Measurements from ENCODE around the gene RAX2.

The RAX2 gene

DNA sequence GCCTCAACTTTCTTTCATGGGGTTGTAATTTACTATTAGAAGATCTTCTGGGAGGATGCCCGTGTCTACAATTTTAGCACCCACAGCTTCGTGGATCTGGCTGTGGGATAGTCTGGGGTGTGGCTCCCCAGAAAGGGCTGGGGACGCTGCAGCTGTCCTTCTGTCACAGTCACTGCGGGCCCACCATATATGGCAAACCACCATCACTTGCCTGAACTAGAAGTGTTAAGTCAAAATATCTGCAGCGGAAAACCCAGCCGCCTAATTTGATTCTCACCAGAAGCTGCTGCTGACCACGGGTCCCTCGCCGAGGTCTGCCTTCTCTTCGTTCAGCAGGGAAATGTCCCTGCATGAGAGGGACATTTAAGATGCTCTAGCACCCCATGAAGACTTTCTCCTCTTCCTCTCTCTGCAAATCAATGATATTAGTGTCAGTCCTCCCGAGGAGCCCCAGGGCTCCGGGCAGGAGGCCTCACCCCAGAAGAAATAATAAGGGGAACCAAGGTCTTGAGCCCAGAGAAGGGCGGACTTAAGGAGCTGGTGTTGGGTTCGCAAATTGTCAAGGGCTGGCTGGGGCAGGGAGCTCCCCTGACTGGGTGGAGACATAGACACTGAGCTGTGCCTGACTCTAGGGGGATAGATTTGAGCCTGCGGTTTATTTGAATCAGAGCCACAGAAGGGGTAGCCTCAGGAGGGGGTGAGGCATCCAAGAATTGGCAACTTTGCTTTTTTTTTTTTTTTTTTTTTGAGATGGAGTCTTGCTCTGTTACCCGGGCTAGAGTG is 17.2 kb upstream of the RAX2 start:
- TF ChIP-seq GATA2 (IDR thresholded peaks at IDR 0.05; ENCODE audit: low read depth, low read length), result no peak

DNA sequence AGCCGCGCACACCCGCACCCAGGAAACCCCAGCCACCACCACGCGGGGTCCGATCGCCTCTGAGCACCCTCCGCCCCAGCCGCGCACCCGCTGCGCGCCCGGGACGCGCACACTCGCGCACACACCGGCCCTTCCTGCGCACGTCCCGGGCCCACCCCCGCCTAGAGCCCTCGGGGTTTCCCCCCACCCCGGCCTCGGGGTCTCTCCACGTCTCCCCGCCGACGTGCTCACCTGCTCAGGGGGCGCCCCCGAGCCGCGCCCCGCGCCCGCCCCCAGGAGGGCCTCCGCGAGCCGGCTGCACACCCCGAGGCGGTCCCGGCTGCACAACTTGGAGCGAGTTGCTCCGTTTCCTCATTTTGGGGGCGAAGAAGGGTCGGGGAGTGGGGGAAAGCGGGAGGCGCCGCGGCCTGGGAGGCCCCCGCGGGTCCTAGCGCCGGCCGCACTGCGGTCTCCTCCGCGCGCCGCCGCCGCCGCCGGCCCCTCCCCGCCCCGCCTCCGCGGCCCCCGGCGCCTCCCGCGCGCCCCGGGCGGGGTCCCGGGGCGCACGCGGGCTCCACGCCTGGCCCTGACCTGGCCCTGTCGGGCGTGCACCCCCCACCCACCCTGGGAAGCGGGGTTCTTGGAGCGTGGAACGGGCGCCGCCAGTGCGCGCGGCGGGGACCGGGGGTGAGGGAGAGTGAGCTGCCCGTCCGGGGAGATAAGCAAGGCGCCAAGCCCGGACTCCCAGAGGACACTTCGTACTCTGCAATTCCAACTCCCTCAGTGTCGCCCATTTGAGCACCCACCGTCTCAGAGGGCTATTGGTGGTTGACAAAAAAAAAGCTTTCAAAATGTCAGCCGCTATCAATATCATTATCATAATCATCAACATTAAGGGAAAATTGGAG is 14.2 kb upstream of the RAX2 start, which contains the start of gene MATK:
Gene MATK (minus strand): TSS at position 444 of the 887 bp plus-strand sequence. CDS start 1,246 bp downstream, outside the sequence.
- TF ChIP-seq GATA2 (IDR thresholded peaks at IDR 0.05; ENCODE audit: low read depth, low read length), result no peak
- no peak for TF ChIP-seq GATA3 (IDR thresholded peaks at IDR 0.05; ENCODE audit: low read depth, low read length)

DNA sequence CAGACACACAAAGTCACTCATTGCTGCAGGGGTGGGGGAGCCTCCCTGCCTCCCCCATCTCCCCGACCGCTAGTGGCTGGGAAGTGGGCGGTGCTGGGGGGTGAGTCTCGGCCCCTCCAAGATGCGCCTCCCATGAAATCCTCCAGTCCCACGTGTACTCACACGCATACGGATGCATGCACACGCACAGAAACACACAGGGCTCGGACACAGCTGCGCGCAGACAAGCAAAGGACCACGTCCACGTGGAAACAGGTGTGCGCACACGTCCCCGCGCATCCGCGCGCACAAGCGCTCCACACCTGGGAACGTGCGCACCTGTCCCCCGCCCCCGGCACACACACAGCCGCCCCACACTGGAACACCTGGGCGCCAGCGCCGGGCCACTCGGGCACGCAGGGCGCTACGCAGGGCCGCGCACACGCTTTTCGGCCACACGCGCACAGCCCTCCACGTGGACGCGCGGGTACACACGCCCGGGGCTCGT is 13.5 kb upstream of the RAX2 start:
- TF ChIP-seq GATA3 (IDR thresholded peaks at IDR 0.05; ENCODE audit: low read depth, low read length) (no peak), GATA2 (IDR thresholded peaks at IDR 0.05; ENCODE audit: low read depth, low read length) (no peak)

DNA sequence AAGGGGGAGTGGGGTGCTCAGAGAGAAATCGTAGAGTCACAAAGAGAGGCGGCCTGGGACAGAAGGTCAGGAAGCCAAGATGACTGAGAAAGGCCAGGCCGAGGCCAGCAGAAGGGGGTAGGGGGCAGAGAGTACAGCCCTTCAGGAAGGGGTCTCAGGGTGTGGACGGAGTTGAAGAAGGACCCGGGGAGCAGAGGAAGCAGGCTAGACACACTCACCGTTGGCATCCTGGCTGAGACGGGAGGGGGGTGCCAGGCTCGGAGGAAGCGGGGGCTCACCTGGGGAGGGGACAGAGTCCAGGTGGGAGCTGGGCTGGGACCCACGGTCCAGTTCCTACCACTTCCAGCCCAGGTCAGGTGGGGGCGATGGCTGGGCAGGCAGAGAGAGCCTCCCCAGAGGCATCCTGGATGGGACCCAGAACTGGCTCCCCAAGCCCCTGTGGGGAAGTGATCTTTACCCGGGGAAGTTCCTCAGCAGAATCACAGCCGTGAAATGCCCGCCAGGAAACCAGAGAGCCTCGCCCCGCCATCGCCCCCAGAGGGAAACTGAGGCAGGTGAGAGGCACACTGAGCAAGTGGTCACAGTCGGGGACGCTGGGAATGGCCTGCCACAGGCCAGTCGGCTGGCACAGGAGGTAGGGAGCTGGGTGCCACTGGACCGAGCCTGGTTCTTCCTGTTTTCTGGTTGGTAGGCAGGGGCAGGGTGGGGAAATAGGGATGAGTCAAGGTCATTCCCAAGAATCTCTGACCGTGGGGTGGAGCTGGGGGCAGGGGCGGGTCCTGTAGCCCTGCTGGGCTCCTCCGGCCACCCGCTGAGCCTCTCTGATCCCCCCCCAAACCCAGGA is 12.8 kb upstream of the RAX2 start:
- TF ChIP-seq GATA2 (IDR thresholded peaks at IDR 0.05; ENCODE audit: low read depth, low read length), result no peak
- TF ChIP-seq GATA3 (IDR thresholded peaks at IDR 0.05; ENCODE audit: low read depth, low read length), result no peak

DNA sequence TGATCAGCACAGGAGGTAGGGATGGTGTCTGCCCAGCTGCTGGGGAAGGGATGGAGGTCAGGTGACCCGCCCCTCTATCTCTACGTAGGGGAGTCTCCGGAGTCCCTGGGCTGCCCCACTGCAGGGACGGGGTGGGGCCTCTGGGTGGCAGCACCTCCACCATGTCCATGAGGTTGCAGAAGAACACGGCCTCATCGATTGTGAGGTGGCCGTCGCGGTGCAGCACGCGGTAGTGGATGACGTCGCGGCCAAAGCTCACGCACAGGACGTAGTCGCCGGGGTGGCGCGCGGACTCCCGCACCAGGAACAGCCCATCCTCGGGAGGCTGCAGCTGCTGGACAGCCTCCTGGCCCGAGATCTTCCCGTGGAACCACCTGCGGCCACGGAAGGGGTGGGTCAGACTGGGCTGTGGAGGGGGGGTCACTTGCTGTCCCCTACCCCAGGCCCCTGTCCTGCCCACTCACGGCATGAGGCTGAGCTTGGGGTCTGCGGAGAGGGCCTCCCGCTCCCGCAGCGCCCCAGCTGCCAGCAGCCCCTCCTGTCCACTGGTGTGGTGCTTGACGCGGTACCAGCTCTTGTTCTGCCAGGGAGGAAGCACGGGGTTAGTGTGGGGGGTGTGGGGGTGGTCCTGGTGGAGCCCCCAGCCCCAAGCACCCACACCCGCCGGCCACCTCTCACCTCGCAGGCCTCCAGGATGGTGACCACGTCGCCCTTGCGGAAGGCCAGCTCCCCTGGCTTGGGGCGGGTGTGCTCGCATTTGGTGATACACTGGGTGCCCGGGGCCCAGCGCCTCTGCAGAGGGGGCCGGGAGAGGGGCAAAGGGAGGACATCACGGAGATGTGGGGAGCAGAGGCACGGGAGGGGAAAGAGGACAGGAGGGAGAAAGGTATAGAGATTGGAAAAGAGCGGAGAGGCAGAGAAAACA is 11.9 kb upstream of the RAX2 start:
- TF ChIP-seq GATA2 (IDR thresholded peaks at IDR 0.05; ENCODE audit: low read depth, low read length) (no peak), GATA3 (IDR thresholded peaks at IDR 0.05; ENCODE audit: low read depth, low read length) (no peak)

DNA sequence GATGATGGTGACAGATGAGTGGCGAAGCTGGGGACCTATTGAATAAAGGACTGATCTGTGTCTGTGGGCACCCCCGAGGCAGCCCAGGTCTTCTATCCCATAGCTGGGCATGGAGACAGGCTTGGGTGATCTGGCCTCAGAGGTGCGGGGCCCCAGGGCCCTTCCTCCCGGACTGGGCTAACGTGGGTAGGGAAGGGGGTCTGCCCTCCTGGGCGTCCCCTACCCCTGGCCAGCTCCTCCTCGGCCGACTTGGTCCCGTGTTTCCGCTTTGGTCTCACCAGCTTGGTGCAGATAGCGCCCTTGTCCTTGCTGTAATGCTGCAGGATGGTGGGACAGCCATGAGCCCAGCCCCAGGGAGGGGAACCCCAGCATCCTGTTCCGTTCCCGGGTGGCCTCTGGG is 10.9 kb upstream of the RAX2 start:
- TF ChIP-seq GATA3 (IDR thresholded peaks at IDR 0.05; ENCODE audit: low read depth, low read length) (no peak), GATA2 (IDR thresholded peaks at IDR 0.05; ENCODE audit: low read depth, low read length) (no peak)

DNA sequence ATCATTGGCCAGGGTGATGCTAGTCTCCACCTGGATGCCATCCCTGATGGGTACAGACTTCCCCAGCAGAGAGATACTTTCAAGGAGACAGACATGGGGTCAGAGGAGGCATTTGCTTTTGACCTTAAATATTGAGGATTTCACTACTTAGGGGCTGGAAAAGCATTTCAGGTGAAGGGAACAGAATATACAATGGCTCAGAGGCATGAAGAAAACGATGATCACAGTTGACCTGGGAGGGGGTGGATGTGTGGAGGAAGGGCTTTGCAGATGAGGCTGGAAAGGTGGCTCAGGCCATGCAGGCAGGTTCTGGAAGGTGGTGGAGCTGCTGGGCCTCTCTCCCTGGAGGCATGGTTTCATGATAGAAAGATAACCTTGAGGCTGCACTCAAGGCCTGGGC is 10.3 kb upstream of the RAX2 start:
- TF ChIP-seq GATA2 (IDR thresholded peaks at IDR 0.05; ENCODE audit: low read depth, low read length) (no peak), GATA3 (IDR thresholded peaks at IDR 0.05; ENCODE audit: low read depth, low read length) (no peak)

DNA sequence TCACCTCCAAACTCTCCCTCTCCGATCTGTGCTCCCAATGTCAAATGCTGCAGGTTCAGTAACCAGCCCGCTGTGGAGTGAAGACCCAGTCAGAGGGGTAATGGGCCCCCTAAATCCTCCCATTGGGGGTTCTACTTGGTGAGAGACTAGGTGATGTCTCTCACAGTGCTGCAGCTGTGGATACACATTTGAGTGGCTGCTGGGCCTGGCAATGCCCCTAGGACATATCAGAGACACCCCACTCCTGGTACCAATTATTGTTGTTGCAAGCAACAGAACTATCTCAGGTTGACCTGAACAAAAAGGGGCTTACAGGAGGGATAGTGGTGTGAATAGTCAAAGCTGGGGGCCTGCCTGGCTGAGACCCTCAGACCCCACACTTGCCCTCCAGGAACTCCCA is 9.6 kb upstream of the RAX2 start:
- TF ChIP-seq GATA3 (IDR thresholded peaks at IDR 0.05; ENCODE audit: low read depth, low read length), result no peak
- TF ChIP-seq GATA2 (IDR thresholded peaks at IDR 0.05; ENCODE audit: low read depth, low read length), result no peak

DNA sequence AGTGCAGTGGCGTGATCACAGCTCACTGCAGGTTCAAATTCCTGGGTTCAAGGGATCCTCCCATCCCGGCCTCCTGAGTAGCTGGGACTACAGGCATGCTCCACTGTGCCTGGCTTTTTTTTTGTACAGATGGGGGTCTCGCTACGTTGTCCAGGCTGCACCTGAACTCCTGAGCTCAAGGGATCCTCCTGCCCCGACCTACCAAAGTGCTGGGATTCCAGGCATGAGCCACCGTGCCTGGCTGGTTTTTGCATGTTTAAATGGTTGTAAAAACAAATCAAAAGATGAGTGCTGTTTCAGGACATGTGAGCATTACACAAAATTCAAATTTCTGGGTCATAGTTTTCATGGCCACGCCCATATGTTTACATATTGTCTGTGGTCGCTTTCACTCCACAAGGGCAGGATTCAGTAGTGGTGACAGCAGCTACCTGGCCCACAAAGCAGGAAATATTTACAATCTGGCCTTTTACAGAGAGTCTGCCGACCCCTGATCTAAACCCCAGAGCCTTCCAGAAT is 8.8 kb upstream of the RAX2 start:
- TF ChIP-seq GATA3 (IDR thresholded peaks at IDR 0.05; ENCODE audit: low read depth, low read length) (no peak), GATA2 (IDR thresholded peaks at IDR 0.05; ENCODE audit: low read depth, low read length) (no peak)

DNA sequence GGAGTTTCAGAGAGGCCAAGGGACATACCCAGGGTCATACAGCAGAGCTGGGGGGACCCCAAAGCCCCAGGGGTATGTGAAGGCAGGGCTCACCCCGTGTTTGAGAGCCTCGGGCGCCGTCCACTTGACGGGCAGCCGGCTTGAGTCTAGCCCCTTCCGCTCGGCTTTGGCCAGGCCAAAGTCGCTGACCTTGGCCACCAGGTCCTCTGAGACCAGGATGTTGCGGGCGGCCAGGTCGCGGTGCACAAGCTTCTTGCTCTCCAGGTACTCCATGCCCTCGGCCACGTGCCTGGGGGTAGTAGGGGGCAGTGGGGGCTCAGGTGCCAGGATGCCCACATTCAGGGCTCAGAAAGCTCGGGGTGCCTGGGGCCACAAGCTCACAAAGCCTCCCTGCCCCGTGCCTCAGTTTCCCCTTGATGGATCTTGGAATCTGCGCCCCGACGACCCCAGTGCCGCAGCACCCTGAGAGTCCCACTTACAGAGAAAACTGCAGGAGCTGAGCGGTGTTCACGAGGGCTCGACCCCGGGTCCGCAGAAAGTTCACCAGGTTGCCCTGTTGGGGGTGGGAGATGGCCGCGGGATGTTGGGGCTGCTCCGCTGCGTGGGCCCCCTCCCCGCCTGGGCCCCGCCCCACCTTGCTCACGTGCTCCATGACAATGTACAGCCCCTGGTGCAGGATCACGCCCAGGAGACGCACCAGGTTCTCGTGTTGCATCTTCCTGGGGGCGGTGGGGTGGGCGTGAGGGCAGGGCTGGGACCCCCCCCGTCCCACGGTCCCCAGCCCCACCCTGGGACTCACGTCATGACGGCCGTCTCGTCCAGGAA is 7.1 kb upstream of the RAX2 start:
- no peak for TF ChIP-seq GATA2 (IDR thresholded peaks at IDR 0.05; ENCODE audit: low read depth, low read length)
- no peak for TF ChIP-seq GATA3 (IDR thresholded peaks at IDR 0.05; ENCODE audit: low read depth, low read length)

DNA sequence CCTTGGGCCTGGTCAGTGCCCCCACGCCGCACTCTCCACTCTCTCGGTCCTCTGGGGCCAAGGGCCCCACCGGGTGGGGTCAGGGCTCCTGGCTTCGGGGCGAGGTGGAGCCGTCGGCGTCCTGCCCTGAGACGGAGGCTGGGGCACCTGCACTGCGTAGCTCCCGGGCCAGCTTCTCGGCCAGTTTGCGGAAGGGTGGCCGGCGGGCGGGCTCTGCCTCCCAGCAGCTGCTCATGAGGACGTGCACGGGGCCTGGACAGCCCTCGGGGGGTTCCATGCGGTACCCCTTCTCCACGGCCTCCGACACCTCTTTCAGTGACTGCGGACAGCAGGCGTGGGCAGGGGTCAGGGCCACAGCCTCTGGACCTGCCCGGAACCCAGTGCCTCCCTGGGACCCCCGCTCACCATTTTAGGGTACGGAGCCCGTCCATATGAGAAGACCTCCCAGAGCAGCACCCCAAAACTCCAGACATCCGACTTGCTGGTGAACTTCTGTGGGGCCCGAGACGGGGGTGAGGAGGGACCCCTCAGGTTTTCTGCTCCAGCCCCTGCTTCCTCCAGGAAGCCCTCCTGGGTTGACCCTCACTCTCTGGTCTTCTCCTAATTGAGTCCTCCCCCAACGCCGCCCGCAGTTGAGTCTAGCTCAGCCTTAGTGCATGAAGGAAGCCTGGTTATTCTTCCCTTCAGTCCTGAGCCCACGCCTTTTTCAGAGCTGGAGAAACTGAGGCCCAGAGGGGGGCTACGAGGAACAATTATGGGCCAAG is 6.3 kb upstream of the RAX2 start:
- TF ChIP-seq GATA3 (IDR thresholded peaks at IDR 0.05; ENCODE audit: low read depth, low read length) (no peak), GATA2 (IDR thresholded peaks at IDR 0.05; ENCODE audit: low read depth, low read length) (no peak)

Data from SH-SY5Y (cell line).